Lower leg skin (tissue), 4 donors: ENCODE measurements around the gene MDGA2. TPM values are rescaled to one million over a fixed set of nuclear protein-coding genes. Genes with fewer than 3 reads are reported as not detected.

Experiments used
- DNase-seq, 2 donors: peaks; one replicate each; pipeline ENCODE4 v3.0.0-alpha.2; 2019; ENCODE audit warnings: low spot score in 2 of 2
- H3K4me3 ChIP-seq: fragments of 200-600 bp; sonication (generic); 2 replicates; pipeline ENCODE4 v1.5.1; 2017; ENCODE audit warnings: mild to moderate bottlenecking, low read depth; ENCODE audit not compliant: poor library complexity, severe bottlenecking
- CTCF ChIP-seq, 3 donors: fragments of 450-650 bp; IDR thresholded peaks; one replicate each; pipeline ENCODE4 v1.5.1; 2016; ENCODE audit warnings: antibody characterized with exemption in 3 of 3, mild to moderate bottlenecking in 3 of 3, moderate library complexity in 2 of 3
- POLR2A ChIP-seq, 2 donors: fragments of 450-650 bp; IDR thresholded peaks; one replicate each; pipeline ENCODE4 v1.6.1; 2016 to 2017; ENCODE audit warnings: antibody characterized with exemption in 2 of 2, mild to moderate bottlenecking in 1 of 2, moderate library complexity in 1 of 2
- WGBS, 2 donors: methylation state at CpG; one replicate each; pipeline ENCODE4 v1.1.5; 2018; 5-methylcytosine and 5-hydroxymethylcytosine counted together
- intact Hi-C: fragments of 100-400 bp; cut with DNase I; formaldehyde crosslinking; loops from one replicate; pipeline ENCODE4 v1.15.0; 2023; ENCODE audit warnings: low total_unique reads
- total RNA-seq, 4 donors: library from RNA; depleted of rRNA; stranded (reverse); fragments of >200 nt; gene quantifications; one replicate each; pipeline ENCODE4 v1.1.0, GENCODE V29; 2016

The MDGA2 gene
- total RNA-seq, 4 donors from 2014 or later = 0.15 to 0.78 (median 0.24) TPM

GRCh38 chr14:47353186-47353585 lies 322.2 kb downstream of the MDGA2 start:
- intact Hi-C loops = no loop called here
- 81 to 85% methylated on average over 4 of the region's 4 CpGs for WGBS, 2 donors
- no peak overlapping the region for H3K4me3 ChIP-seq
- TF ChIP-seq CTCF (IDR thresholded peaks at IDR 0.05) = no peak
- no peak for TF ChIP-seq POLR2A (IDR thresholded peaks at IDR 0.05)
- DNase-seq = no peak

- TF ChIP-seq POLR2A (IDR thresholded peaks at IDR 0.05) (no peak), CTCF (IDR thresholded peaks at IDR 0.05) (no peak)
- no peak for DNase-seq
- intact Hi-C loops = no loop called here
- WGBS, 2 donors = 66 to 80% methylated on average over 5 of the region's 5 CpGs
- no peak overlapping the region for H3K4me3 ChIP-seq
Observed at GRCh38 chr14:47346849-47347248, 328.6 kb downstream of the MDGA2 start.

GRCh38 chr14:47345016-47345415 lies 330.4 kb downstream of the MDGA2 start:
- intact Hi-C loops = no loop called here
- DNase-seq = no peak
- WGBS, 2 donors = 54 to 58% methylated on average over 2 of the region's 2 CpGs

GRCh38 chr14:47332939-47333338 lies 342.5 kb downstream of the MDGA2 start:
- intact Hi-C loops = no loop called here
- 92 to 95% methylated on average over 3 of the region's 3 CpGs for WGBS, 2 donors
- H3K4me3 ChIP-seq = no peak overlapping the region
- TF ChIP-seq CTCF (IDR thresholded peaks at IDR 0.05) = no peak
- TF ChIP-seq POLR2A (IDR thresholded peaks at IDR 0.05) = no peak
- no peak for DNase-seq

More at GRCh38 chr14:47345016-47345415, 330.4 kb downstream of the MDGA2 start:
- H3K4me3 ChIP-seq = no peak overlapping the region
- TF ChIP-seq CTCF (IDR thresholded peaks at IDR 0.05) (no peak), POLR2A (IDR thresholded peaks at IDR 0.05) (no peak)

- intact Hi-C loops = no loop called here
- DNase-seq = no peak
- TF ChIP-seq POLR2A (IDR thresholded peaks at IDR 0.05) (no peak), CTCF (IDR thresholded peaks at IDR 0.05) (no peak)
- no peak overlapping the region for H3K4me3 ChIP-seq
Observed at GRCh38 chr14:47332106-47332505, 343.3 kb downstream of the MDGA2 start.

- intact Hi-C loops = no loop called here
- 72 to 76% methylated on average over 4 of the region's 4 CpGs for WGBS, 2 donors
- DNase-seq = no peak
- H3K4me3 ChIP-seq = no peak overlapping the region
- TF ChIP-seq POLR2A (IDR thresholded peaks at IDR 0.05) (no peak), CTCF (IDR thresholded peaks at IDR 0.05) (no peak)
Observed at GRCh38 chr14:47328376-47328775, 347.0 kb downstream of the MDGA2 start.
